ENCODE results near the gene NUP93.
"Not testable (repeated sequence)": the region's sequence is repeated elsewhere in the genome, so short reads cannot be mapped to it uniquely, and the experiment has no call there.

The NUP93 gene

DNA sequence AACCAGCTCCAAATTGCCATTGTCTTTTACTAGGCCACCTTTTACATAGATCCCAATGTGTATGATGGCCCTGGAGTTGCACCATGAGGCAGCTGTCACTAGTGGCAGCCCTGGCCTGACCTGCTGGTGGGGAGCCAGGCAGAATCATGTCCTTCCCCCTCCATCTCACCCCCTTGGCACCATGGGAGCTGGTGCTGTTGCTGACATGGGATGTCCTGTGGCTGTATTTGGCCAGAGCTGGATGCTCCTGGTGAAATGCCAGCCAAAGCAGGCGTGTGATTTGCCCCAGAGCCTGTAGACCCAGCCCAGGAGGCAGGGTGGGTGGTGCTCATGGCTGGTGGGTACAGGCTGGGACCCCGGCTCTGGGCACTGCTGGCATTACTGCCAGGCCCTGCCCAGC is 153.7 kb downstream of the NUP93 start:
- H3K9ac ChIP-seq (ENCODE audit: low read depth, low read length), result no peak overlapping the region
- H3K27me3 ChIP-seq (ENCODE audit: control insufficient read depth, insufficient read depth, low read length), result no peaks in the 10 kb centered on the region
- peaks cover 10% of the 10 kb centered on the region for H3K9me3 ChIP-seq (ENCODE audit: control insufficient read depth, insufficient read depth, low read length)
- H3K4me1 ChIP-seq (ENCODE audit: control insufficient read depth, insufficient read depth, low read length), result no peaks in the 10 kb centered on the region
- H3K36me3 ChIP-seq (ENCODE audit: control insufficient read depth, insufficient read depth, low read length), result no peaks in the 10 kb centered on the region
- H3K4me3 ChIP-seq (ENCODE audit: low read depth, low read length), result no peak overlapping the region

DNA sequence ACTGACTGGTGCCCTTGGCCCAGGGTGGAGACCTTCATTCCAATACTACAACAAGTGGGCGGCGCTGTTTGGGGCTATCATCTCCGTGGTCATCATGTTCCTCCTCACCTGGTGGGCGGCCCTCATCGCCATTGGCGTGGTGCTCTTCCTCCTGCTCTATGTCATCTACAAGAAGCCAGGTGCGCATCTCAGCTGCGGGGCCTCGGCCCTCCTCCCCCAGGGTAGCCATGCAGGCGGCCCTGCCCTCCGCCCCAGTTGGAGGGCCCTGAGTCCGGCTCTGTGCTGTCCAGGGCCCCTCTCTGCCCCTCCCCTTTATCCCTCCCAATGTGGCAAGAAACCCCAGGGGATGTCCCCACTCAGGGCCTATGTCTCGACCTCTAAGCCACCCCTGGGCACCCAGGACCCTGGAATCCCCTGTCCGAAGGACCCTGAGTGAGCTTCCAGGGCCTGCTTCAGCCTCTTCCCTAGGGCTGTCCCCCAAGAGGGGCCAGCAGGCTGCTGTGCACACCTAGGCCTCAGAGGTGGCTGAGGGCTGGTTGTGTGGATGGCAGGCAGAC is 154.2 kb downstream of the NUP93 start:
- Histone ChIP-seq H3K9ac (ENCODE audit: low read depth, low read length) (no peak overlapping the region), H3K27me3 (ENCODE audit: control insufficient read depth, insufficient read depth, low read length) (no peaks in the 10 kb centered on the region), H3K4me1 (ENCODE audit: control insufficient read depth, insufficient read depth, low read length) (no peaks in the 10 kb centered on the region), H3K4me3 (ENCODE audit: low read depth, low read length) (no peak overlapping the region), H3K9me3 (ENCODE audit: control insufficient read depth, insufficient read depth, low read length) (peaks cover 10% of the 10 kb centered on the region), H3K36me3 (ENCODE audit: control insufficient read depth, insufficient read depth, low read length) (no peaks in the 10 kb centered on the region)

DNA sequence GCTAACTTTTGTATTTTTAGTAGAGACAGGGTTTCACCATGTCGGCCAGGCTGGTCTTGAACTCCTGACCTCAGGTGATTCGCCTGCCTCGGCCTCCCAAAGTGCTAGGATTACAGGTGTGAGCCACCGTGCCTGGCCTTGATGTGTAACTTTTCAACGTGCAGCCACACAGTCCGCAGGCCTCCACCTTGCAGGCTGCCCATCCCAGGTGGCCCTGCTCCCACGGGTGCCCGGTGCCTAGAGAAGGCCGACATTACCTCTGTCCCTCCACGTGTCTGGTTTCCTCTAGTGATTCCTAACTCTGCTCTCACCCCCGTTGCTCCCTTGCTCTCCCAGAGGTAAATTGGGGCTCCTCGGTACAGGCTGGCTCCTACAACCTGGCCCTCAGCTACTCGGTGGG is 155.0 kb downstream of the NUP93 start:
- H3K4me1 ChIP-seq (ENCODE audit: control insufficient read depth, insufficient read depth, low read length); H3K9ac ChIP-seq (ENCODE audit: low read depth, low read length); H3K36me3 ChIP-seq (ENCODE audit: control insufficient read depth, insufficient read depth, low read length); H3K4me3 ChIP-seq (ENCODE audit: low read depth, low read length); H3K27me3 ChIP-seq (ENCODE audit: control insufficient read depth, insufficient read depth, low read length): not testable (repeated sequence)
- H3K9me3 ChIP-seq (ENCODE audit: control insufficient read depth, insufficient read depth, low read length), result peaks cover 10% of the 10 kb centered on the region

DNA sequence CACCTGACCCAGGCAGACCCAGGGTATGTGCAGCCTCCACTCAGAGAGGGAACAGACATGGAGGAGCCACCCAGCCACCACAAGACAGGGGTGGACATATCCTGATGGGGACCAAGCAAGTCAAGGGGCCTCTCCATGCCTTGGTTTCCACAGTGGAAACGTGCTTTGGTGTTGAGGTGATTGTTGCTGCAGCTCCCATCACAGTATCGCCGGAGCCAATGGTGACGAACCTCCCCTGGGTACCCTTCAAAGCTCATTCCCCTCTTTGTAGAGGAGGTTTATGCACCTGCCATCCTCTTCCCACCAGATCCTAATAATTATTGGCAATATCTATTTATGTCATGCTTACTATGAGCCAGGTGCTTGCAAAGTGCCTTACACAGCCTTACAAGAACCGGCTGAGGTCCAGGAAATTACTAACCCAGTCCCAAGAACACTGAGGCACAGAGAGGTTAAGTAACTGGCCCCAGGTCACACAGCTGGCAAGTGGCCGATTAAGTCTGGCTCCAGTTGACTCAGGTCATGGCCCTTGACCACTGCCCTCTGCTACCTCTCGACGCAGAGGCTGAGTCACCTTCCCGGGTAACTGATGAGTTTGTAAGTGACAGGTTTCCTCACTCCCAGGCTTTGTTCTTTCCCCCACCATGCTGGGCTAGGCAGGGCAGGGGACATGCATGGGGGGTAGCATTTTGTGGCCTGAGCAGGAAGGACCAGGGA is 155.7 kb downstream of the NUP93 start:
- H3K36me3 ChIP-seq (ENCODE audit: control insufficient read depth, insufficient read depth, low read length), result no peaks in the 10 kb centered on the region

DNA sequence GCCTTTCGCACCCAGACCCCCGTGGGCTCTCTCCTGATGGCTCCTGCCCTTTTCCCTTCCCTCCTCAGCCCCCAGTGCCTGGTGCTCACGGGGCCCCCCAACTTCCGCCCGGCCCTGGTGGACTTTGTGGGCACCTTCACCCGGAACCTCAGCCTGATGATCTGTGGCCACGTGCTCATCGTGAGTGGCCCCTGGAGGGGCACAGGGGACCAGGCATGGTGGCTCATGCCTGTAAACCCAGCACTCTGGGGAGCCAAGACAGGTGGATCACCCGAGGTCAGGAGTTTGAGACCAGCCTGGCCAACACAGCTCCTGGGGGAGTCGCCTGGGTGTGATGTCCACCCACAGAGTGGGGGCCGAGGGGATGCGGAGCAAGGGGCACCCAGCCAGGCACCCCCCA is 156.4 kb downstream of the NUP93 start:
- H3K4me1 ChIP-seq (ENCODE audit: control insufficient read depth, insufficient read depth, low read length), result no peaks in the 10 kb centered on the region
- no peak overlapping the region for H3K4me3 ChIP-seq (ENCODE audit: low read depth, low read length)
- no peak overlapping the region for H3K9ac ChIP-seq (ENCODE audit: low read depth, low read length)
- peaks cover 10% of the 10 kb centered on the region for H3K9me3 ChIP-seq (ENCODE audit: control insufficient read depth, insufficient read depth, low read length)
- no peaks in the 10 kb centered on the region for H3K27me3 ChIP-seq (ENCODE audit: control insufficient read depth, insufficient read depth, low read length)
- H3K36me3 ChIP-seq (ENCODE audit: control insufficient read depth, insufficient read depth, low read length), result no peaks in the 10 kb centered on the region

More for the DNA sequence above, 155.7 kb downstream of the NUP93 start:
- Histone ChIP-seq H3K9me3 (ENCODE audit: control insufficient read depth, insufficient read depth, low read length) (peaks cover 10% of the 10 kb centered on the region), H3K4me3 (ENCODE audit: low read depth, low read length) (no peak overlapping the region), H3K27me3 (ENCODE audit: control insufficient read depth, insufficient read depth, low read length) (no peaks in the 10 kb centered on the region), H3K9ac (ENCODE audit: low read depth, low read length) (no peak overlapping the region), H3K4me1 (ENCODE audit: control insufficient read depth, insufficient read depth, low read length) (no peaks in the 10 kb centered on the region)

DNA sequence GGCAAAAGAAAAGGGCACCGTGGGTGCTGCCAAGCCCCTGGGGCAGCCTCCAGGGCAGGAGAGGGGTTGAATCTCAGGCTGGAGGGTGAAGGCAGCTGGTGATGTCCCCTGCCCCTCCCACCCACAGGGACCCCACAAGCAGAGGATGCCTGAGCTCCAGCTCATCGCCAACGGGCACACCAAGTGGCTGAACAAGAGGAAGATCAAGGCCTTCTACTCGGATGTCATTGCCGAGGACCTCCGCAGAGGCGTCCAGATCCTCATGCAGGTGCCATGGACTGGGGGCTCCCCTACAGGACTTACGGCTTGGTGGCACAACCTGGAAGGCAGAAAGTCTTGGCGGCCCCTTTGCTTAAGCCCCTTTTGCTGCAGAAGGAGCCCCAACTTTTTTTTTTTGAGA is 156.9 kb downstream of the NUP93 start:
- no peaks in the 10 kb centered on the region for H3K27me3 ChIP-seq (ENCODE audit: control insufficient read depth, insufficient read depth, low read length)
- no peaks in the 10 kb centered on the region for H3K4me1 ChIP-seq (ENCODE audit: control insufficient read depth, insufficient read depth, low read length)
- H3K9me3 ChIP-seq (ENCODE audit: control insufficient read depth, insufficient read depth, low read length), result peaks cover 10% of the 10 kb centered on the region
- no peak overlapping the region for H3K4me3 ChIP-seq (ENCODE audit: low read depth, low read length)
- H3K9ac ChIP-seq (ENCODE audit: low read depth, low read length), result no peak overlapping the region
- no peaks in the 10 kb centered on the region for H3K36me3 ChIP-seq (ENCODE audit: control insufficient read depth, insufficient read depth, low read length)

DNA sequence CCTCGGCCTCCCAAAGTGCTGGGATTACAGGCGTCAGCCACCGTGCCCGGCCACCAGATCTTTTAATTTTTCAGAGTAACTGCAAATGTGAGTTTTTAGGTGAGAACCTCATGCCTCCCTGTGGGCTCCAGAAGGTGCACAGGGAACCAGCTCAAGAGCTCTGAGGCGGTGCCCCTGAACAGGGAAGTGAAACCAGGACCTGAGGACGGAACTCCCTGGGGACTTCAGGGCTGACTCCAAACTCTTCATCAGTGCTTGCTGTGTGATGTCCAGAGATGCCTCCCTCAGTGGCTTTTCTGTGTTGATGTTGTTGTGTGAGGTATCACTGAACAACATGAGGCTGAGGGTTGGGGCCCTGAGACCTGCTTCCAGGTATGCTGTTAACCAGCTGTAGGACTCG is 158.9 kb downstream of the NUP93 start:
- peaks cover 10% of the 10 kb centered on the region for H3K9me3 ChIP-seq (ENCODE audit: control insufficient read depth, insufficient read depth, low read length)
- no peaks in the 10 kb centered on the region for H3K27me3 ChIP-seq (ENCODE audit: control insufficient read depth, insufficient read depth, low read length)
- H3K36me3 ChIP-seq (ENCODE audit: control insufficient read depth, insufficient read depth, low read length), result no peaks in the 10 kb centered on the region
- no peak overlapping the region for H3K4me3 ChIP-seq (ENCODE audit: low read depth, low read length)
- no peak overlapping the region for H3K9ac ChIP-seq (ENCODE audit: low read depth, low read length)
- H3K4me1 ChIP-seq (ENCODE audit: control insufficient read depth, insufficient read depth, low read length), result no peaks in the 10 kb centered on the region

DNA sequence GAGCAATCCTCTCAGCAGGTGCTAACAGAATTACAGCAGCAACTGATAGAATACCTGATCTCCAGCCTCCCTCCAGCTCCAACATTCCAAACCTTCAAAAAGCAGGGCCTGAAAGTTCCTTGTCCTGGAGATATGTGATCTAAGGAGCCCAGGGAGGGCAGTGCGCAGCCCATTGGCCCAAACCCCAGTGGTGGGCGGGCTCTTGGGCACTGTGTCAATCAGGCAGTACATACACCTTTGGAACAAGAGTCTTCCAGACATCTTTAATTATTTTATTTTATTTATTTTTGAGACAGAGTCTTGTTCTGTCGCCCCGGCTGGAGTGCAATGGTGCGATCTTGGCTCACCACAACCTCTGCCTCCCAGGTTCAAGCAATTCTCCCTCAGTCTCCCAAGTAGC is 159.3 kb downstream of the NUP93 start:
- H3K4me1 ChIP-seq (ENCODE audit: control insufficient read depth, insufficient read depth, low read length), result no peaks in the 10 kb centered on the region
- peaks cover 10% of the 10 kb centered on the region for H3K9me3 ChIP-seq (ENCODE audit: control insufficient read depth, insufficient read depth, low read length)
- H3K9ac ChIP-seq (ENCODE audit: low read depth, low read length), result no peak overlapping the region

DNA sequence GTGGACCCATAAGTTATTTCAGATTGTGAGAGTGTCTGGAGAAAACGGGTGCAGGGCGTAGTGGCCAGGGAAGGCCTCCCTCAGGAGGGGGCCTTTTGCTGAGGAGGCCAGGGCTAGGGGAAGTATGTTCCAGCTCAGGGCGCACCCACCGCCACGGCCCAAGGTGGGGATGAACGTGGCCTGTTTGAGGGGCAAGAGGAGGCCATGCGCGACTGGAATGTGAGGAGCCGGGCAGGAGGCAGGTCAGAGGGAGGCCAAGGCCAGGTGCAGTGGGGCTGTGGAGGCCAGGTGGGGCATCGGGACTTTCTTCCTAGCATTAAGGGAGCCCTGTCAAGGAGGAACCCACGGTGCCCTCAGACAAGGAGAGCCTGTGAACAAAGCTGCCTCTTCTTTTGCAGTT is 161.8 kb downstream of the NUP93 start:
- H3K9ac ChIP-seq (ENCODE audit: low read depth, low read length), result no peak overlapping the region
- no peaks in the 10 kb centered on the region for H3K4me1 ChIP-seq (ENCODE audit: control insufficient read depth, insufficient read depth, low read length)
- no peaks in the 10 kb centered on the region for H3K36me3 ChIP-seq (ENCODE audit: control insufficient read depth, insufficient read depth, low read length)
- no peak overlapping the region for H3K4me3 ChIP-seq (ENCODE audit: low read depth, low read length)
- H3K9me3 ChIP-seq (ENCODE audit: control insufficient read depth, insufficient read depth, low read length), result no peaks in the 10 kb centered on the region
- no peaks in the 10 kb centered on the region for H3K27me3 ChIP-seq (ENCODE audit: control insufficient read depth, insufficient read depth, low read length)

More for the DNA sequence above, 159.3 kb downstream of the NUP93 start:
- H3K36me3 ChIP-seq (ENCODE audit: control insufficient read depth, insufficient read depth, low read length), result no peaks in the 10 kb centered on the region
- H3K4me3 ChIP-seq (ENCODE audit: low read depth, low read length), result no peak overlapping the region
- no peaks in the 10 kb centered on the region for H3K27me3 ChIP-seq (ENCODE audit: control insufficient read depth, insufficient read depth, low read length)

DNA sequence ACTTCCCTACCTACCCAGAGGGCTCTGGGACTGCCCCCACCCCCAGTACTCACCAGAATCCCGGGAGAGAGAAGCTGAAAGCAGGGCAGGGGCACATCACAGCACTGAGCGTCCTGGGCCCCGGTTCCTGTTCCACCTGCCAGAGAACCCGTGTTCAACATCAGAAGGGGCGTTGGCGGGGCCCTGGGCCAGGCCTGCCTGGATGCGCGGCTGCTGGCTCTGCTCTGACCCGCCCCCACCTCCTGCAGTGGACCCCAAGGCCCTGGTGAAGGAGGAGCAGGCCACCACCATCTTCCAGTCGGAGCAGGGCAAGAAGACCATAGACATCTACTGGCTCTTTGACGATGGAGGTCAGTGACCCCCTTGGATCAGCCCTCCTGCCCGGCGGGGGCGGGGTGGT is 162.8 kb downstream of the NUP93 start:
- Histone ChIP-seq H3K36me3 (ENCODE audit: control insufficient read depth, insufficient read depth, low read length) (no peaks in the 10 kb centered on the region), H3K9me3 (ENCODE audit: control insufficient read depth, insufficient read depth, low read length) (no peaks in the 10 kb centered on the region), H3K9ac (ENCODE audit: low read depth, low read length) (no peak overlapping the region), H3K4me3 (ENCODE audit: low read depth, low read length) (no peak overlapping the region), H3K27me3 (ENCODE audit: control insufficient read depth, insufficient read depth, low read length) (no peaks in the 10 kb centered on the region), H3K4me1 (ENCODE audit: control insufficient read depth, insufficient read depth, low read length) (no peaks in the 10 kb centered on the region)

DNA sequence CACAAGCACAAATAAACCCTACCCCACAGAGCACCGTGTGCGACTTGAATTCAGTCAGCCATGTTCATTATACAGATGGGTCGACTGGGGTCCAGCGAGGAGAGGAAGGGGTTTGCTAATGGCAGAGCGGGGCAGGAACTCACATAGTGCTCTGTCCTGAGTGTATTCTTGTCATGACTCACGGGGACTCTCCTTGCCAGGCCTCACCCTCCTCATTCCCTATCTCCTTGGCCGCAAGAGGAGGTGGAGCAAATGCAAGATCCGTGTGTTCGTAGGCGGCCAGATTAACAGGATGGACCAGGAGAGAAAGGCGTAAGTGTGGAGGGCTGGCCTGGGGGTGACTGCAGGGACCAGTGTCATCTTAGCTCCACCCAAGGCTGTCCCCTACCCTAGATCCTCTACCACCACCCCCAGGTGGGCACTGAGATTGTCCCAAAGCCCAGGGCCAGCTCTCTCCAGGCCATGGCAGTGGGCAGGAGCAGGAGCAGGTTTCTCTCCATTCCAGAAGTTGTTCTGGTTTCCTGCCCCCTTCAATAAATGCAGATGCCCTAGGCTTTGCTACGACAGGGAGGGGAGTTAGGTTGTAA is 164.5 kb downstream of the NUP93 start:
- Histone ChIP-seq H3K4me1 (ENCODE audit: control insufficient read depth, insufficient read depth, low read length) (no peaks in the 10 kb centered on the region), H3K4me3 (ENCODE audit: low read depth, low read length) (no peak overlapping the region), H3K9ac (ENCODE audit: low read depth, low read length) (no peak overlapping the region), H3K27me3 (ENCODE audit: control insufficient read depth, insufficient read depth, low read length) (no peaks in the 10 kb centered on the region), H3K36me3 (ENCODE audit: control insufficient read depth, insufficient read depth, low read length) (no peaks in the 10 kb centered on the region), H3K9me3 (ENCODE audit: control insufficient read depth, insufficient read depth, low read length) (no peaks in the 10 kb centered on the region)

DNA sequence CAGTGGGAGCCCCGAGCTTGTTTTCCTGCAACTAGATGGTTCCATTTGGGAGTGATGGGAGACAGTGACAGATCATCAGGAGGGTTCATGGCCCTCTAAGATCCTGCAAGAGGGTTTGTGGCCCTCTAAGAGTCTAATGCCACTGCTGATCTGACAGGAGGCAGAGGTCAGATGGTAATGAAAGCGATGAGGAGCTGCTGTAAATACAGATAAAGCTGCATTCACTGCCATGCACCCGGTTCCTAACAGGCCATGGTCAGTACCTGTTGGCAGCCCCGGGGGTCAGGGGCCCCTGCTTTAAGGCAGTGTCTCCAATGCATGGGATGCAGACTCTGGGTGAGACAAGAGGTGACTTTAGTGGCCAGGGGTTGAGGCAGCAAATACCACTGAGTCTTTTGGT is 165.9 kb downstream of the NUP93 start:
- no peaks in the 10 kb centered on the region for H3K4me1 ChIP-seq (ENCODE audit: control insufficient read depth, insufficient read depth, low read length)
- H3K27me3 ChIP-seq (ENCODE audit: control insufficient read depth, insufficient read depth, low read length), result no peaks in the 10 kb centered on the region
- no peaks in the 10 kb centered on the region for H3K9me3 ChIP-seq (ENCODE audit: control insufficient read depth, insufficient read depth, low read length)
- no peak overlapping the region for H3K9ac ChIP-seq (ENCODE audit: low read depth, low read length)
- no peak overlapping the region for H3K4me3 ChIP-seq (ENCODE audit: low read depth, low read length)
- H3K36me3 ChIP-seq (ENCODE audit: control insufficient read depth, insufficient read depth, low read length), result no peaks in the 10 kb centered on the region

All from iPS-15b (cell line).